Lung microvascular endothelial cell (primary cell): ENCODE measurements around the gene CCDC152. TPM values are rescaled to one million over a fixed set of nuclear protein-coding genes. Genes with fewer than 3 reads are reported as not detected.
"Not testable (repeated sequence)": the region's sequence is repeated elsewhere in the genome, so short reads cannot be mapped to it uniquely, and the experiment has no call there.

Source experiments
- DNase-seq, 2 donors: peaks; one replicate each; pipeline versions ENCODE4 v3.0.0 to v3.0.0-alpha.2; 2010; ENCODE audit warnings: low read depth in 2 of 2
- total RNA-seq: library from RNA; depleted of rRNA; stranded (reverse); fragments of >200 nt; gene quantifications from 2 replicates; pipeline ENCODE4 v1.2.1, GENCODE V29; 2014

CCDC152 gene
- total RNA-seq, 1 donor from 2014 or later = under 0.01 TPM

- no peak for DNase-seq
Observed at GRCh38 chr5:42812620-42813019, 56.0 kb downstream of the CCDC152 start.

GRCh38 chr5:42813533-42813932 lies 56.9 kb downstream of the CCDC152 start:
- DNase-seq = no peak

- not testable (repeated sequence) for DNase-seq
Observed at GRCh38 chr5:42816546-42816945, 59.9 kb downstream of the CCDC152 start.

DNA sequence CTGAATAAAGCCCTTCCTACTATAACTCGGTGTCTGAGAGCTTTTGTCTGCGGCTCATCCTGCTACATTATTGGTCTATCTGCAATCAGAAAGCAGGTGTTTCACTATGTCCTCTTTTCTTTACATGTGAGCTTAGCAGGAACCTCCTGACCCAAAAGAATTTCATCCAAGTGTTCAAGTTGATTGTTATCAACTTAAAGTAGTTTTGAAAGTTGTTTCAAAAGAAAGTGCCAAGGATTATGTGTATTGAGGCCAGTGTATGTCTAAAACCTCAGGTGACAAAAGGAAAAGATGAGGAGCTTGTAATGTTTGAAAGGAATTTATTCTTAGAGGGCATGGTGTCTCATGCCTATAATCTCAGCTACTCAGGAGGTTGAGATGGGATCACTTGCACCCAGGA lies 63.1 kb downstream of the CCDC152 start:
- DNase-seq = no peak

- no peak for DNase-seq
Observed at GRCh38 chr5:42822548-42822947, 65.9 kb downstream of the CCDC152 start.

- no peak for DNase-seq
Observed at GRCh38 chr5:42824347-42824976, 67.8 kb downstream of the CCDC152 start.

GRCh38 chr5:42825422-42826148 lies 69.0 kb downstream of the CCDC152 start:
- DNase-seq = no peak

DNA sequence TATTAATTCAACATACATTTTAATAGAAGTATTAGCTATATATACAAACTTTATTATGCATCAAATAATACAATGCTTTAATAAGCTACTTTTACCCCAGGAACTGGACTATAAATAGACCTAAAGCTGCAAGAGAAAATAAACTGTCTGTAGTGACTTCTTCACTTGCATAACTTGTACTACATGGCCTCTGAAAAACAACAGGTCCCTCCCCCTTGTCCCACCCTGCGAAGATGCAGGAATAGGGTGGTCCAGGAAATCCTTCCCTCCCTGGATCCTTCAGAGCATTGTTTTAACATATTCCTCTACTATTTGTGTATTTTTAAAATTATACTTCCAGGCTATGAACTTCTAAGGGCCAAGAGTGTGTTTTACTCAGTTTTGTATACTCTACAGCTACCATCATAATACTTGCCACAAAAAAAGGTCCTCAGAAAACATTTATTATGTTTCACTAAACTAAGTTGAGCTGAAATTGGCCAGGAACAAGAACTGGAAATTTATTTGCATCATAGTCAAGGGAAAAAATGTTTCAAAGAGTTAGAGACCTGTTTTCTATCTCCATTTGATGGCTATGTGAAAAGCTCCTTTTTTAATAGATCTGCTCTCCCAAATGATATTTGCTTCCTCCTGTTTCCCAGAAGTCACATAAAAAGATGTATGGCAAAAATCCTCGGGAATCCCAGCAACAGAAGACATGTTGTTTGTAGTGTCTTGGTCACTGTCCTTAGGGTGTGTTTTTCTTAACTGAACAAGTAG lies 70.3 kb downstream of the CCDC152 start:
- DNase-seq = no peak

DNA sequence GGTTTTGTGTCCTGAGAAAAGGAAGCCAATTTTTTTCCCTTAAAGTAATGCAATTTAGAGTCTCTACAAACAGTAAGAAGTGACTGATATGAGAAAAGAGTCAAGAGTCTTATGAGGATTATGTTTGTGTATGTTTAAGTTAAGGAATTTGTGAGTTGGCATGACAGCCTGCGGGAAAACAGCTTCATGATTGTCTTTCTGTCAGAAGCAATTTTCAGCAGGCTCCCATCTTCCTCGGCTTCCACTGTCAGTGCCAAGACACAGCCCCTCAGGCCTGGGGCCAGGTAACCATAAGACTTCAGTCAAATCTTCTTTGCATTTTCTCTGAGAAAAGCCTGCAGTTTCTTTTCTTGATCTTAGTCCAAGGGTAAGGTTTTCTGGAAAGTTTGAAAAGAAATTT lies 72.1 kb downstream of the CCDC152 start:
- DNase-seq = no peak

GRCh38 chr5:42830924-42831323 lies 74.3 kb downstream of the CCDC152 start:
- DNase-seq = no peak

DNA sequence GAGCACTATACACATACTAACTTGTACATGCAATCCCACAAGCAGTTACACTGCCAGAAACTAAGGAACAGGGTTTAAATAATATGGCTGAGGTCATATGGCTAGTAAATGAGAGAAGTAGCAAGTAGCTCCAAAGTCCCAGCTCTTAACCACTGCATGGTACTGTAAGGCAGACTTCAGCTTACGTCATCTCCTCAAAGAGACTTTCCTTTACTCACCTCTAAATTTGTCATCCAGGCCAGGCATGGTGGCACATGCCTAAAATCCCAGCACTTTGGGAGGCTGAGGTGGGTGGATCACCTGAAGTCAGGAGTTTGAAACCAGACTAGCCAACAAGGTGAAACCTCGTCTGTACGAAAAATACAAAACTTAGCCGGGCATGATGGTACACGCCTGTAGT lies 75.4 kb downstream of the CCDC152 start:
- no peak for DNase-seq

DNA sequence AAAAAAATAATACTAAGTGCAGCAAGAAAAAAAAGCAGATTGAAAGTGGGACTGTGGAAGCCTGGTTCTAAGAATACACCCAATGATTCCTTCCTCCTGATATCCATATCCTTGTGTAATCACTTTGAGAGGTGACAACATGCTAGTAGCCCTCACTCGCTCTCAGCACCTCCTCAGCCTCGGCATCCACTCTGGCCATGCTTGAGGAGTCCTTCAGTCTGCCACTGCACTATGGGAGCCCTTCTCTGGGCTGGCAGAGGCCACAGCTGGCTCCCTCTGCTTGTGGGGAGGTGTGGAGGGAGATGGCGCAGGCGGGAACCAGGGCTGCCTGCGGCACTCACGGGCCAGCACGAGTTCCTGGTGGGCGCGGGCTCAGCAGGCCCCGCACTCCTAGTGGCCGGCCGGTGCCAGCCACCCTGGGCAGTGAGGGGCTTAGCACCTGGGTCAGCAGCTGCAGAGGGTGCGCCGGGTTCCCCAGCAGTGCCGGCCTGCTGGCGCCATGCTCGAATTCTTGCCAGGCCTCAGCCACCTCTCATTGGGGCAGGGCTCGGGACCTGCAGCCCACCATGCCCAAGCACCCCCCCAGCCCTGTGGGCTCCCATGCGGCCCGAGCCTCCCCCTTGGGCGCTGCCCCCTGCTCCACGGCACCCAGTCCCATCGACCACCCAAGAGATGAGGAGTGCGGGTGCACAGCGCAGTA lies 79.6 kb downstream of the CCDC152 start:
- DNase-seq = no peak

- no peak for DNase-seq
Observed at GRCh38 chr5:42837601-42838000, 81.0 kb downstream of the CCDC152 start.

DNA sequence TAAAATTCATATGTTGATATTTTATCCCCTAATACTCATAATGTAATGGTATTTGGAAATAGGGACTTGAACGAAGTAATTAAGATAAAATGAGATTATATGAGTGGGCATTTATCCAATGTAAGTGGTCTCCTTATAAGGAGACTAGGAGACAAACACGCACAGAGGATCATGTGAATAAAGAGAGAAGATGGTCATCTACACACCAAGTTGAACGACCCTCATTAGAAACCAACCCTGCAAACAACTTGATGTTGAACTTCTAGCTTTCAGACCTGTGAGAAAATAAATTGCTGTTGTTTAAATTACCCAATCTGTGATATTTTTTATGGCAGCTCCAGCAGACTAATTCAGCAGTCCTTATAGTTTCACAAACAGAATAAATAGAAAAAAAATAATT lies 82.6 kb downstream of the CCDC152 start:
- DNase-seq = no peak

DNA sequence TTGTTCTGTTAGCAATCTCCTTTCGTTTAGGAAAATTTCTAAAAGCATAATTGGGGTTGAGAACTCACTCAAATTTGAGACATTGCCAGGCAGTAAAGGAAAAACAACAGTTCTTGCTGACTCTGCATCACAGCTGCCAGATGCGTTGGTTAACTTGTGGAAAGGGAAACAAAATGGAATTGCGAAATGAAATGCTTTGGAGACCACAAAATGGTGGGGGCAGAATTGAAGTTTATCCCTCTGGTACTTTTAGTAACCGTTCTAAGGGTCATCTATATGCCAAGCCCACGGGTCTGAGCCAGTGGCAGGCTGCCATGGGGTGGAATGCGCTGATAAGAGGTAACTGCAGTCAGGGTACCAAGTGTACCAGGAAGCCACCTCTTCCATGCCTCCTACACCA lies 83.7 kb downstream of the CCDC152 start:
- peak in 1 of 2 donors; percentile 58 for DNase-seq

- no peak for DNase-seq
Observed at GRCh38 chr5:42840842-42841567, 84.4 kb downstream of the CCDC152 start.

- no peak for DNase-seq
Observed at GRCh38 chr5:42842921-42843641, 86.5 kb downstream of the CCDC152 start.

DNA sequence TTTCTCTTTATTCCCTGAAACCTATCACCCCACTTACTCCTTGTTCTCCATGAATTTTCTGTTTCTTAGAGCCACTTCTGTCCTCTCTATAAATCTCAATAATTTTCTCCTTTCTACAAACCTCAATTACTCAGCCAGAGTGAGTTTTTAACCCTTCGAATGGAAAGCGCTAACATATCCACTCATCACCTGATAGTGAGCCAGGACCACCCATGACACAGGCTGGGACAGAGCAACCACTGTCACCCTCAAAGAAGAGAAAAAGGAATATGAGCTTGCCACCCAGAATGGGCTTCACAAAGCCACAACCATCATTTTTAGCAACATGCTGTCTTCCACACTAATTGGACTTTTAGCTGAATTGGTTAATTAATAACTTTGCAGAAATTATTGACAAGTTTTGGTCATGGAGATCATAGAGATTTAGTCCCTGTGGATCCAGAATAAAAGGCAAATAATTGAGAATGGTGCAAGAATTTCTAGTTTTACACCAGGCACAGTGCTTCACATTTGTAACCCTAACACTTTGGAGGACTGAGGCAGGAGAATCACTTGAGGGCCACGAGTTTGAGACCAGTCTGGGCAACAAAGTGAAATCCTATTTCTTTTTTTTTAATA lies 87.2 kb downstream of the CCDC152 start:
- DNase-seq = no peak

DNA sequence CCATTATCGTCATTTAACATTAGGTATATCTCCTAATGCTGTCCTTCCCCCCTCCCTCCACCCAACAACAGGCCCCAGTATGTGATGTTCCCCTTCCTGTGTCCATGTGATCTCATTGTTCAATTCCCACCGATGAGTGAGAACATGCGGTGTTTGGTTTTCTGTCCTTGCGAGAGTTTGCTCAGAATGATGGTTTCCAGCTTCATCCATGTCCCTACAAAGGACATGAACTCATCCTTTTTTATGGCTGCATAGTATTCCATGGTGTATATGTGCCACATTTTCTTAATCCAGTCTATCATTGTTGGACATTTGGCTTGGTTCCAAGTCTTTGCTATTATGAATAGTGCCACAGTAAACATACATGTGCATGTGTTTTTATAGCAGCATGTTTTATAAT lies 87.8 kb downstream of the CCDC152 start:
- not testable (repeated sequence) for DNase-seq

DNA sequence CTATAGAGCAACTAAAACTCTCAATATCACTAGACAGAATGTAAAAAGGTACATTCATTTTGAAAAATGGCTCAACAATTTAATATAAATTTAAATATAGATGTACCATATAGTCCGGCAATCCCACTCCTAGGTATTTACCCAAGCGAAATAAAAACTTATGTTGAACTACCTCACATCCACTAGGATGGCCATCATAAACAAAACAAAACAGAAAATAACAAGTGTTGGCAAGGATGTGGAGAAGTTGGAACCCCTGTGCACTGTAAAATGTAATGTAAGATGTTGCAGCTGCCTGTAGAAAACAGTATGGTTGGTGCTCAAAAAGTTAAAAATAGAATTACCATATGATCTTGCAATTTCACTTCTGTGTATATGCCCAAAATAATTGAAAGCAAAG lies 91.9 kb downstream of the CCDC152 start:
- no peak for DNase-seq
